Suppressor macrophage (primary cell): ENCODE data around the gene PPIG.
"Not testable (repeated sequence)": the region's sequence is repeated elsewhere in the genome, so short reads cannot be mapped to it uniquely, and the experiment has no call there.

ENCODE experiments used
- DNase-seq, 4 experiments: peaks; one replicate each; pipeline ENCODE4 v3.0.0-alpha.2; 2020 to 2022

Gene PPIG

DNA sequence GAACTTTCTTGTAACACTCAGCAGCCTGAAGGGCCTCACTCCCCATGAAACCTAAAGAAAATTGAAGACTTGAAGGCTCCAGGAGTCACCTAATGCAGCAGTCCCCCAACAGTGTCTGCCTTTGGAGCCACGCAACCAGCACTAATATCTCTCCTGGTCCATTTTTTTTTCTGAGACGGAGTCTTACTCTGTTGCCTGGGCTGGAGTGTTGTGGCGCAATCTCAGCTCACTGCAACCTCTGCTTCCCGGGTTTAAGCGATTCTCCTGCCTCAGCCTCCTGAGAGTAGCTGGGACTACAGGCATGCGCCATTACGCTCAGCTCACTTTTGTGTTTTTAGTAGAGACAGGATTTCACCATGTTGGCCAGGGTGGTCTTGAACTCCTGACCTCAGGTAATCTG is 12.4 kb downstream of the PPIG start:
- not testable (repeated sequence) for DNase-seq

GRCh38 chr2:169598982-169599381 is 14.8 kb downstream of the PPIG start:
- DNase-seq, result no peak

- no peak for DNase-seq
Measured at GRCh38 chr2:169599568-169599967, 15.4 kb downstream of the PPIG start.

- DNase-seq, result no peak
Measured at GRCh38 chr2:169609264-169609663, 25.1 kb downstream of the PPIG start.

DNA sequence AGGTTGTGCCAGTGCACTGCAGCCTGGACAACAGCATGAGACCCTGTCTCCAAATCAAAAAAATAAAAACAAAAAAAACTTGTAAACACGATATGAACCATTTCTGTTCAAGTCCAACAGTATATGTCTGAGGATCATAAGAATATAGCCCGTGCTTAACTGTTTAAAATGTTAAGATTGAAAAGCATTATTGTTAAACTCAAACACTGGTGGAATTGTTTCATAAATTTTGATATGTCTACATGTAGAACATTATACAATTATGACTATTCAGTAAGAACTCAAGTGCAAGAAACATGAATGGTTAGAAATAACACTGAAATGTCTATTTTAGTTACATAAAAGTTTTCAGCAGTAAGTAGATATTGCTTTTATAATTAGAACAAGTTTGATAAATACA is 29.7 kb downstream of the PPIG start:
- DNase-seq, result no peak

GRCh38 chr2:169615982-169616381 is 31.8 kb downstream of the PPIG start:
- not testable (repeated sequence) for DNase-seq

GRCh38 chr2:169619946-169620345 is 35.8 kb downstream of the PPIG start:
- no peak for DNase-seq

DNA sequence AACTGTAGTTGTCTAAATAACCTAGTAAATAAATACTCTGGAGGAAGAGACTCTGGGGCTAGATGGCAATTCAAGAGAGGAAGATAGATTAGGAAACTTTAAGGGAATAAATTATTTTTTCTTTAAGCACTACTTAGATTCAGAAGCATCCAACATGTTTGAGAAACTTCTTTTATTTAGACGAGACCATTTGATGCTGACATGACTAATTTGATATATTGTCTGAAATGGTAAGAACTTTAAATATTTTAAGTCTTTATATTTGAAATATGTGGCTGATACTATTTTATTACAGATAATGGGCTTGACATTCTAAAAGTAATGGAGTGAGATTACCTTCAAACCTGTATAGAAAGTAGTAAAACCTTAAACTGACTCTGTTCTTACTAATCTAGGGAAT is 36.4 kb downstream of the PPIG start:
- DNase-seq, result no peak

- DNase-seq, result no peak
Measured at GRCh38 chr2:169623235-169623634, 39.1 kb downstream of the PPIG start.

GRCh38 chr2:169625781-169626180 is 41.6 kb downstream of the PPIG start:
- no peak for DNase-seq

DNA sequence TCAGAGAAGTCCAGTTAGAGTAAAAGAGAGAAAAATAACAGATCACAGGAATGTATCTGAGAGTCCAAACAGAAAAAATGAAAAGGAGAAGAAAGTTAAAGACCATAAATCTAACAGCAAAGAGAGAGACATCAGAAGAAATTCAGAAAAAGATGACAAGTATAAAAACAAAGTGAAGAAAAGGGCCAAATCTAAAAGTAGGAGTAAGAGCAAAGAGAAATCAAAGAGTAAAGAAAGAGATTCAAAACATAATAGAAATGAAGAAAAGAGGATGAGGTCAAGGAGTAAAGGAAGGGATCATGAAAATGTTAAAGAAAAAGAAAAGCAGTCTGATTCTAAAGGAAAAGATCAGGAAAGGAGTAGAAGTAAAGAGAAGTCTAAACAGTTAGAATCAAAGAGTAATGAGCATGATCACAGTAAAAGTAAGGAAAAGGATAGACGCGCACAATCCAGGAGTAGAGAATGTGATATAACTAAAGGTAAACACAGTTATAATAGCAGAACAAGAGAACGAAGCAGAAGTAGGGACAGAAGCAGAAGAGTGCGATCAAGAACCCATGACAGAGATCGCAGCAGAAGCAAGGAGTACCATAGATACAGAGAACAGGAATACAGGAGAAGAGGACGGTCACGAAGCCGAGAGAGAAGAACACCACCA is 52.4 kb downstream of the PPIG start:
- DNase-seq, result no peak

DNA sequence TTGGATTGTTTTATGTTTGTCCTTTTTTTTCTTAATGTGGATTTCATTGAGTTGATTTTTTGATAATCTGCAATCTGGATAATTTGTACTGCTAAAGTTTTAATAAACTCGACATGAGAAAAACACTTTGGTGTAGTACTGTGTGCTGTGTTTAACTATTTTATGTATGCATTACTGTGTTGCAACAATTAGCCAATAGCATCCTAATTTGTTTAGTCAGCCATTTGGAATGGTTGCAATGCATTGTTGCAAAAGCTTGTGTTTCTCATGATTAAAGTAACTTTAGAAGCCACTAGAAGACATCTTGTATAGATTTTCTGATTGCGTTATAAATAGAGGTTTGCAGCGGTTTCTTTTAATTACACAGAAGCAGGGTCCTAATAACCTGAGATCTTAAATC is 53.5 kb downstream of the PPIG start:
- peak in 2 of 4 experiments; percentile 4 to 28 for DNase-seq

DNA sequence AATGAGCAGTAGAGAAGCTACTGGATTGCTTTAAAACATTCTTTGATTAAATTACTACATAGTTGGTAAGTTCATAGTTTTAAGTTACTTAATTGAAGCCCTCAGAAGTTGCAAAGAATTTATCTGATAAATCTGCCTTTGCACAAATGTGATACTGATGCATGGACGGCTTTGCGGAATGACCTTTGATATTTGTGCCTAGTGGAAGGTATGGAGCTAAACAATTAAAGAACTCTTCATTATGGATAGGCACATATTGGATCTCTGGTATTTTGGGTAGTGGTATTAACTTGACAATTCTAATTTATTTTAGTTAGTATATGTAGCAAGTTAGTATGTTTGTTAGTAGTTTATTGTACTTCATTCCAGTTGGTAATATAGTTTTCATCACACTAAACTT is 56.0 kb downstream of the PPIG start:
- no peak for DNase-seq

DNA sequence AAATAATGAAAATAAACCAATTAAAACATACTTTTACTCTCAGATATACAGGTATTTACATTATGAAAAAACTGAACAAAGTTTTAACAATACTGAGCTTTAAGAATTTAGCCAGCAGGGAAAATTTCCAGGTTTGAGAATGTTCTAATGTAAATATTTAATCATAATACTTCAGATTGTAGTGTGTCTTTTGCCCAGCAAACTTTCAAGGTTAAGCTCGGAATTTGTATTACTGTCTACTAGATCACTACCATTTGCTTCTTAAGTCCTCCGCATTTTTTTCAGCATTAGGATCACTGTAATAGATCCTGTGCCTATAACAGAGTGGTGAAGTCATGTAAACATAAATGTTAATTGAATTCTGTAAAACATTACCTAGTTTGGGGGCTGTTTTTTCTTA is 57.3 kb downstream of the PPIG start:
- DNase-seq, result no peak

- no peak for DNase-seq
Measured at GRCh38 chr2:169644173-169644572, 60.0 kb downstream of the PPIG start.

GRCh38 chr2:169647496-169647895 is 63.3 kb downstream of the PPIG start:
- DNase-seq, result no peak

- DNase-seq, result no peak
Measured at GRCh38 chr2:169649278-169649677, 65.1 kb downstream of the PPIG start.

DNA sequence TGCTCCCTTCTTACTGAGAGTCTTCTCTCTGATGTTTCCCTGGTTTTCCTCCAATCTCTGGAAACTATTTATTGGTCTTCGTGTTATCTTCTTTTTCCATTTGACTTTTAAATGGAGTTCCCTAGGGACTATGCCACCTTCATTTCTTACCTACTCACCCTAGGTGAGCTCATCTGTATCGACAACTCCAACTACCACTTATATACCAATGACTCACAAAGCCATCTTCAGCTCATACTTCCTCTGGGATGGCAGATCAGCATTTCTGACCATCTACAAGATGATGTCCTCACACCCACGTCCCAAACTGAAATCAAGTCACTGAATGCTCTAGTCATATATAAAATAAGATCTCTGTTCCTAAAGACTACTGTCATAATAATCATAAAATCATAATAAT is 69.5 kb downstream of the PPIG start:
- DNase-seq, result peak in 3 of 4 experiments; percentile 7 to 30 (median 8)

DNA sequence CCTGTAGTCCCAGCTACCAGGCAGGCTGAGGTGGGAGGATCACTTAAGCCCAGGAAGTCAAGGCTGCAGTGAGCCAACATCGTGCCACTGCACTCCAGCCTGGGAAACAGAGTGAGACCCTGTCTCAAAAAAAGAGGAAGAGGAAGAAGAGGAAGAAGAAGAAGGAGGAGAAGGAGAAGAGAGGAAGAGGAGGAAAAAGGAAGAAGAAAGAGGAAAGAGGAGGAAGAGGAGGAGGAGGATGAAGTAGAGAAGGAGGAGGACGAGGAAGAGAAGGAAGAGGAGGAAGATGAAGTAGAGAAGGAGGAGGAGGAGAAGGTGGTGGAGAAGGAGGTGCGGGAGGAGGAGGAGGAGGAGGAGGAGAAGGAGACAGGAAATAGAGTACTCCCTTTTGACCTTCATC is 72.0 kb downstream of the PPIG start:
- no peak for DNase-seq

GRCh38 chr2:169658877-169659276 is 74.7 kb downstream of the PPIG start:
- DNase-seq, result no peak

- peak; percentile 11 to 56 (median 39) for DNase-seq
Measured at GRCh38 chr2:169659320-169659719, 75.2 kb downstream of the PPIG start.

- no peak for DNase-seq
Measured at GRCh38 chr2:169661265-169661664, 77.1 kb downstream of the PPIG start.

DNA sequence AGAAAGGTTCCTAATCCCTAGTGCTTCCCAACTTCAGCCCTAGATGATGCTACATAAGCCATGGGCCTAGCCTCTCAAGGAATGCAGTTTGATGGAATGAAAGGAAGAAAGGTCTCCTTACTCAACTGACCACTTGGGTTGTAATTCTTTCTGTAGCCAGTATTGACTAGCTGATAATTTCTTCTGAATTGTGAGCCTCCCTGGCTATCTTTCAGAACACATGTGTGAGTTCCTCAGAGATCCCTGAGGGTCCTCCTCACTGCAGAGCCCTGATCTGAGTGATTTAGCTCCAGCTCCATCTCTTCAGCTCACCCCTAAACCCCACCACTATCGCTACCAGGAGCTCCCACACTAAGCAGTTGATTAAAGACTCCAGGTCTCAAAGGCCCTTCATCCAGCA is 78.6 kb downstream of the PPIG start:
- DNase-seq, result no peak

DNA sequence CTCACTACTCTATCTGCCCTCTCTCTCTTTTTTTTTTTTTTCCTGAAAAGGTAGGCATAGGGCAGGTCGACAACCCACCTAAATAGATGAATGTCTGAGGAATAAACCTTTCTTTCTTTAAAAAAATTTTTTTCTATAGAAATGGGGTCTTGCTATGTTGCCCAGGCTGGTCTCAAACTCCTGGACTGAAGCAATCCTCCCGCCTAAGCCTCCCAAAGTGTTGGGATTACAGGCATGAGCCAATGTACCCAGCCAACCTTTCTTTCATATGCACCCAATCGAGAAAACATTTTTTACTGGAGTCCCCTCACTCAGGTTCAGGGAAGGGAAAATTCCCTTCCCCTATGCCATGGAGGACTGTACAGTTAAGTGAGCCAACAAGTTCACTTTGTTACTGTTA is 79.1 kb downstream of the PPIG start:
- no peak for DNase-seq

GRCh38 chr2:169664600-169664977 is 80.4 kb downstream of the PPIG start:
- no peak for DNase-seq
